ENCODE results near the gene ACOT11.

DNA sequence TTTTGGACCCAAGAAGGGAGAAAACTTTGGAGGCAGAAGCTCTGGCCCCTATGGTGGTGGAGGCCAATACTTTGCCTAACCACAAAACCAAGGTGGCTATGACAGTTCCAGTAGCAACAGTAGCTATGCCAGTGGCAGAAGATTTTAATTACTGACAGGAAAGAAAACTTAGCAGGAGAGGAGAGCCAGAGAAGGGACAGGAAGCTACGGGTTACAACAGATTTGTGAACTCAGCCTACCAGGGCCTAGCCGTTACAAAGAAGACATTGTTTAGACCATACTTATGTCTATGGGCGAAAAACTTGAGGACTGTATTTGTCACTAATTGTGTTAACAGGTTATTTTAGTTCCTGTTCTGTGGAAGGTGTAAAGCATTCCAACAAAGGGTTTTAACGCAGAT is 10.4 kb upstream of the ACOT11 start:
- TF ChIP-seq, protein P1, sequence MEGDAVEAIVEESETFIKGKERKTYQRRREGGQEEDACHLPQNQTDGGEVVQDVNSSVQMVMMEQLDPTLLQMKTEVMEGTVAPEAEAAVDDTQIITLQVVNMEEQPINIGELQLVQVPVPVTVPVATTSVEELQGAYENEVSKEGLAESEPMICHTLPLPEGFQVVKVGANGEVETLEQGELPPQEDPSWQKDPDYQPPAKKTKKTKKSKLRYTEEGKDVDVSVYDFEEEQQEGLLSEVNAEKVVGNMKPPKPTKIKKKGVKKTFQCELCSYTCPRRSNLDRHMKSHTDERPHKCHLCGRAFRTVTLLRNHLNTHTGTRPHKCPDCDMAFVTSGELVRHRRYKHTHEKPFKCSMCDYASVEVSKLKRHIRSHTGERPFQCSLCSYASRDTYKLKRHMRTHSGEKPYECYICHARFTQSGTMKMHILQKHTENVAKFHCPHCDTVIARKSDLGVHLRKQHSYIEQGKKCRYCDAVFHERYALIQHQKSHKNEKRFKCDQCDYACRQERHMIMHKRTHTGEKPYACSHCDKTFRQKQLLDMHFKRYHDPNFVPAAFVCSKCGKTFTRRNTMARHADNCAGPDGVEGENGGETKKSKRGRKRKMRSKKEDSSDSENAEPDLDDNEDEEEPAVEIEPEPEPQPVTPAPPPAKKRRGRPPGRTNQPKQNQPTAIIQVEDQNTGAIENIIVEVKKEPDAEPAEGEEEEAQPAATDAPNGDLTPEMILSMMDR (IDR thresholded peaks at IDR 0.05): no peak
- TF ChIP-seq POLR2A (IDR thresholded peaks at IDR 0.05): no peak
